ENCODE measurements around the gene GRAMD4. TPM values are rescaled to one million over a fixed set of nuclear protein-coding genes. Genes with fewer than 3 reads are reported as not detected.

Gene GRAMD4
- total RNA-seq, 1 donor from 2014 or later, result 87.1 TPM

DNA sequence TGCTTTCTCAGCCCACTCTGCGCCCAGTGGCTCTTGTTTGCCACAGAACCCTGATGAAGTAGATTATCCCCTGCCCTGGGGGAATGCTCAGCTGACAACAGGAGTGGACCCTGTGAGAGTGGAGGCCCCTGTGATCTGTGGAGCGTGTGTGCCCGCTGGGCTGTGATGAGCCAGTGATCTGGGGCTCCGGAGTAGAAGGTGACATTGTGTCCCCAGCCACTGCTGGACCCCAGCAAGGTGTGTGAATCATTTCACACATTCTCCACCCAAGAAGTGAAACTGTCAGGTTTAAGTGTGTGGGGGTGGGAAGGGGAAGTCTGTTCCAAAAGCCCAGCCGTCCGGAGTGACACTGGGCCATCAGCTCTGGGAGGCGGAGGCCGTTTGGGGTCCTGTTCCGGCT, 33.1 kb upstream of the GRAMD4 start:
- H3K36me3 Mint-ChIP-seq (ENCODE audit: low read depth), result peaks cover 2% of the 10 kb centered on the region
- no peak for DNase-seq (ENCODE audit: low spot score)
- H3K4me1 Mint-ChIP-seq (ENCODE audit: low read depth), result peaks cover 39% of the 10 kb centered on the region
- intact Hi-C loops (cut with micrococcal nuclease), result no loop called here
- H3K9me3 Mint-ChIP-seq, result no peaks in the 10 kb centered on the region
- peak overlapping the region; percentile 61 for H3K27ac Mint-ChIP-seq
- H3K4me3 Mint-ChIP-seq, result peak overlapping the region; percentile 74
- peaks cover 3% of the 10 kb centered on the region for H3K27me3 Mint-ChIP-seq (ENCODE audit: insufficient read depth)

DNA sequence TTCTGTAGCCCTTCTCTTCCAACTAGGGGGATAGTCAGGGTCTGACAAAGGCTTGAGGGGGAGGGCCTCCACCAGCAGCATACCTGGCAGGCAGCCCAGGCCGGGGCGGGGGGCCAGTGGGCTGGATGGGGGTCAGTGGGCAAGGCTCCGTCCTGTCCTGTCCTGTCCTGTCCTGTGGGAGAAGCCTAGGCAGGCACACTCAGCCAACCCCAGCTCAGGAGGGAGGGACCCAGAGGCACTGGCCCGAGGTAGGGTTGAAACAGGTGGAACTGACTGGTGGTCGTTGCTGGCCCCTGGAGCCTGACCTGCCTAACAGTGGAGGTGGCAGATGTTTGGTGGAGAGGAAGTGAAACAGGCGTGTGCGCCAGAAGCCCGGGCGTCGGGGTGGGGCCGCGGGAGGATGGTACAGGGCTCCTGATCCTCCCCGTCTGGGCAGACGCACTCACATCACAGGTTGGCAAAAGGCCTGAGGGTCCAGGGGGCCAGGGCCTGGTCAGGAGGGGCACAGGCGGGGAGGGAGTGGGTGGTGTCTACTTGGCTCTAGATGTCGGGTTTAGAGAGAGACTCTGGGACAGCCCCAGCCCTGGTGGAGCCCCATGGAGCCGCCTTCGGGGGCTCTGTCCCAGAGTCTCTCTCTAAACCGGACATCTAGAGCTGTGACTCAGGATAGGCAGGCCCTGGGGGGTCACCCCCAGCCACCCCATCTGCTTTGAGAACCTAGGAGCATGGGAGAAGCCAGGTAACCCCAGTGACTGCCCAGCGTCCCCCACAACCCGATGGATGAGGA, 32.5 kb upstream of the GRAMD4 start:
- Mint-ChIP-seq H3K9me3 (no peaks in the 10 kb centered on the region), H3K27ac (peak overlapping the region; percentile 61), H3K4me3 (peak overlapping the region; percentile 74), H3K27me3 (ENCODE audit: insufficient read depth) (peaks cover 3% of the 10 kb centered on the region), H3K36me3 (ENCODE audit: low read depth) (peaks cover 2% of the 10 kb centered on the region), H3K4me1 (ENCODE audit: low read depth) (peaks cover 40% of the 10 kb centered on the region)
- DNase-seq (ENCODE audit: low spot score), result no peak
- intact Hi-C loops (cut with micrococcal nuclease), result no loop called here

GRCh38 chr22:46588279-46589140, 31.7 kb upstream of the GRAMD4 start:
- no peak for DNase-seq (ENCODE audit: low spot score)
- Mint-ChIP-seq H3K4me1 (ENCODE audit: low read depth) (peaks cover 45% of the 10 kb centered on the region), H3K27ac (no peak overlapping the region), H3K4me3 (peak overlapping the region; percentile 67), H3K9me3 (no peaks in the 10 kb centered on the region), H3K27me3 (ENCODE audit: insufficient read depth) (peaks cover 3% of the 10 kb centered on the region), H3K36me3 (ENCODE audit: low read depth) (peaks cover 2% of the 10 kb centered on the region)
- intact Hi-C loops (cut with micrococcal nuclease), result no loop called here

DNA sequence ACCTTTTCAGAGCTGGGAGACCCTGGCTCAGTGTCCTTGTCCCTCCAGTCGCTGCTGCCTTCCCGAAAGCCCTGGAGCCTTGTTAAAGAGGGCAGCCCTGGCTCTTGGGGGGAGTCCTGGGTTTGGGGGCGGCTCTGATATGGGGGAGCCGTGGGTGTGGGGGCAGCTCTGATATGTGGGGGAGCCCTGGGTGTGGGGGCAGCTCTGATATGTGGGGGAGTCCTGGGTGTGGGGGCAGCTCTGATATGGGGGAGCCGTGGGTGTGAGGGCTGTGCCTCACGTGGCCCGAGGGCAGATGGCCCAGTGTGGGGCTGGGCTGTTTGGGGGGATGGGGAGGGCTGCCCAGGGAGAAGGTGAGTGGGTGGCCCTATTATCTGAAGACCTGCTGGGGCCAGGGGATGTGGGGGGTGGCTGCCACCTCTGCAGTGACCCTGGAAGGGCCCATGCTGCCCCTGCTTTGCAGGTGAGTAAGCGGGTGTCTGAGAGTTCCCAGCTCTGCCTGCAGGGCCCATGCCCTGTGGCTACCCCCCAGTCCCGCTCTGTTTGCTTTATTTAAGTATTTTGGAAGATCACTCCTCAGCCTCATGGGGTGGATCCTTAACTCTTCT, 30.9 kb upstream of the GRAMD4 start:
- Mint-ChIP-seq H3K27me3 (ENCODE audit: insufficient read depth) (peaks cover 3% of the 10 kb centered on the region), H3K4me3 (no peak overlapping the region), H3K9me3 (no peaks in the 10 kb centered on the region), H3K27ac (no peak overlapping the region), H3K4me1 (ENCODE audit: low read depth) (peaks cover 42% of the 10 kb centered on the region), H3K36me3 (ENCODE audit: low read depth) (peaks cover 2% of the 10 kb centered on the region)
- DNase-seq (ENCODE audit: low spot score), result no peak
- intact Hi-C loops (cut with micrococcal nuclease), result no loop called here

GRCh38 chr22:46589871-46590271, 30.3 kb upstream of the GRAMD4 start:
- intact Hi-C loops (cut with micrococcal nuclease), result no loop called here
- H3K36me3 Mint-ChIP-seq (ENCODE audit: low read depth), result peaks cover 2% of the 10 kb centered on the region
- H3K9me3 Mint-ChIP-seq, result no peaks in the 10 kb centered on the region
- no peak overlapping the region for H3K27ac Mint-ChIP-seq
- DNase-seq (ENCODE audit: low spot score), result no peak
- peaks cover 3% of the 10 kb centered on the region for H3K27me3 Mint-ChIP-seq (ENCODE audit: insufficient read depth)
- H3K4me3 Mint-ChIP-seq, result no peak overlapping the region
- peaks cover 40% of the 10 kb centered on the region for H3K4me1 Mint-ChIP-seq (ENCODE audit: low read depth)

DNA sequence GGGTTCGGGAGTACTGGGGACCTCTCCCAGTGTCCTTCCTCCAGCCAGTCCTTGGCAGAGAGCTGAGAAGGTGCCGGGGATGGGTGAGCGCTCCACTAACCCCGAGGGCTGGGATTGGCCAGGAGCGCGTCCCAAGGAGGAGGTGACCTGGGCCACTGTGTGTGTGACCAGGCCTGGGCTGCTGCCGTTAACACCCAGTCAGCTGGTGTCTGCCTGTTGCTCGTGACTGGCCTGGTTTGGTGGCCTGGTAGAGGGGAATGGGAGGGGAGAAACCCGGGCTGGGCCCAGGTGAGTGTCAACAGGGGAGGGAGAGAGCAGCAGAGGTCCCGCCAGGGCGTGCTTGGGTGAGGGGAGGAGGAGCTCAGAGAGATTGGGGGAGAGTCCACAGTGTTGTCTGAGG, 29.9 kb upstream of the GRAMD4 start:
- Mint-ChIP-seq H3K27me3 (ENCODE audit: insufficient read depth) (peaks cover 3% of the 10 kb centered on the region), H3K27ac (no peak overlapping the region), H3K36me3 (ENCODE audit: low read depth) (peaks cover 2% of the 10 kb centered on the region), H3K4me1 (ENCODE audit: low read depth) (peaks cover 40% of the 10 kb centered on the region), H3K4me3 (no peak overlapping the region), H3K9me3 (no peaks in the 10 kb centered on the region)
- no peak for DNase-seq (ENCODE audit: low spot score)
- intact Hi-C loops (cut with micrococcal nuclease), result no loop called here

DNA sequence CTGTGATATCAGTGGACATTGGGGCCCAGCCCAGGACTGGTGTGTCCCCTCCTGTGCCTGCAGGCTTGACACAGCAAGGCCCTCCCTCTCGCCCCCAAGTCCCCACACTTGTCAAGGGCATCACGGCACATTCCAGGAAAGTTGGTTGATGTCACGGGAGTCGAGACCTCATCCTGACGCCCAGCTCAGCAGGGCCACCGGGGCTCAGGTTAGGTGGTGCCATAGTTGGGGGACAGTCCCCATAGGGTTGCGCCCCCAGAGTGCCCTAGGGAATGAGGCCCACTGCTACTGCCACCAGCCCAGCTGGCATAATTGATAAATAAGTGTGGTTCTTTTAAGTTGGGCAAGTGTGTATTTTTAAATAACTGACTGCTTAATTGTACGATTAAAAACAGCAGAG, 28.3 kb upstream of the GRAMD4 start:
- H3K27ac Mint-ChIP-seq, result peak overlapping the region; percentile 81
- intact Hi-C loops (cut with micrococcal nuclease), result loop anchor here (1.0 kb wide), 3 partner anchors 12 to 82 kb away; no protein-coding TSS in a partner anchor

DNA sequence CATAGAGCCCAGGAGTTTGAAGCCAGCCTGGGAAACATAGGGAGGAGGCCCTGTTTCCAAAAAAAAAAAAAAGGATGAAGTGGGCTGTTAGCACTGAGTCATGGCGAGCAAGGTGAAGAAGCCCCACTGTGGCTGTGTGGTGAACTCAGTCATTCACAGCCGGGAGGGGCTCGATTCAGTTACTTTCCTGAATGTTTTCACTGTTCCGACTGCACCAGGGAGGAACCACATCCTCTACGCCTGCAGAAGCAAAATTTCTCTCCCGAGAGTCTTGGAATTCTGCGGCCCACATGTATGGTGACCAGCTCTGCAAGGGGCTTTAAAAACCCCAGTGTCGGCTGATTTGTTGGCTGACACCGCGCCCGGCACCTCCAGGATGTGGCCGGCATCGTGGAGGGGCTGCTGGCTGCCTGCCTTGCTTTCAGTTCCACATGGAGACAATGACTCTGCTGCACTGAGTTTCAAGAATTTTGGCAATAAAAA, 27.8 kb upstream of the GRAMD4 start:
- DNase-seq (ENCODE audit: low spot score), result peak; percentile 55
- Mint-ChIP-seq H3K4me3 (peak overlapping the region; percentile 78), H3K9me3 (no peaks in the 10 kb centered on the region), H3K27me3 (ENCODE audit: insufficient read depth) (no peaks in the 10 kb centered on the region), H3K4me1 (ENCODE audit: low read depth) (peaks cover 24% of the 10 kb centered on the region), H3K36me3 (ENCODE audit: low read depth) (peaks cover 2% of the 10 kb centered on the region), H3K27ac (peak overlapping the region; percentile 81)
- intact Hi-C loops (cut with micrococcal nuclease), result loop anchor here (1.0 kb wide), 3 partner anchors 12 to 82 kb away; no protein-coding TSS in a partner anchor

More for the DNA sequence above, 28.3 kb upstream of the GRAMD4 start:
- Mint-ChIP-seq H3K36me3 (ENCODE audit: low read depth) (peaks cover 2% of the 10 kb centered on the region), H3K4me3 (peak overlapping the region; percentile 78), H3K27me3 (ENCODE audit: insufficient read depth) (no peaks in the 10 kb centered on the region), H3K4me1 (ENCODE audit: low read depth) (peaks cover 29% of the 10 kb centered on the region), H3K9me3 (no peaks in the 10 kb centered on the region)
- no peak for DNase-seq (ENCODE audit: low spot score)

GRCh38 chr22:46593211-46593681, 26.9 kb upstream of the GRAMD4 start:
- no peak for DNase-seq (ENCODE audit: low spot score)
- Mint-ChIP-seq H3K4me3 (peak overlapping the region; percentile 78), H3K36me3 (ENCODE audit: low read depth) (peaks cover 2% of the 10 kb centered on the region), H3K27me3 (ENCODE audit: insufficient read depth) (no peaks in the 10 kb centered on the region), H3K4me1 (ENCODE audit: low read depth) (peaks cover 23% of the 10 kb centered on the region), H3K9me3 (no peaks in the 10 kb centered on the region), H3K27ac (peak overlapping the region; percentile 81)
- intact Hi-C loops (cut with micrococcal nuclease), result no loop called here

DNA sequence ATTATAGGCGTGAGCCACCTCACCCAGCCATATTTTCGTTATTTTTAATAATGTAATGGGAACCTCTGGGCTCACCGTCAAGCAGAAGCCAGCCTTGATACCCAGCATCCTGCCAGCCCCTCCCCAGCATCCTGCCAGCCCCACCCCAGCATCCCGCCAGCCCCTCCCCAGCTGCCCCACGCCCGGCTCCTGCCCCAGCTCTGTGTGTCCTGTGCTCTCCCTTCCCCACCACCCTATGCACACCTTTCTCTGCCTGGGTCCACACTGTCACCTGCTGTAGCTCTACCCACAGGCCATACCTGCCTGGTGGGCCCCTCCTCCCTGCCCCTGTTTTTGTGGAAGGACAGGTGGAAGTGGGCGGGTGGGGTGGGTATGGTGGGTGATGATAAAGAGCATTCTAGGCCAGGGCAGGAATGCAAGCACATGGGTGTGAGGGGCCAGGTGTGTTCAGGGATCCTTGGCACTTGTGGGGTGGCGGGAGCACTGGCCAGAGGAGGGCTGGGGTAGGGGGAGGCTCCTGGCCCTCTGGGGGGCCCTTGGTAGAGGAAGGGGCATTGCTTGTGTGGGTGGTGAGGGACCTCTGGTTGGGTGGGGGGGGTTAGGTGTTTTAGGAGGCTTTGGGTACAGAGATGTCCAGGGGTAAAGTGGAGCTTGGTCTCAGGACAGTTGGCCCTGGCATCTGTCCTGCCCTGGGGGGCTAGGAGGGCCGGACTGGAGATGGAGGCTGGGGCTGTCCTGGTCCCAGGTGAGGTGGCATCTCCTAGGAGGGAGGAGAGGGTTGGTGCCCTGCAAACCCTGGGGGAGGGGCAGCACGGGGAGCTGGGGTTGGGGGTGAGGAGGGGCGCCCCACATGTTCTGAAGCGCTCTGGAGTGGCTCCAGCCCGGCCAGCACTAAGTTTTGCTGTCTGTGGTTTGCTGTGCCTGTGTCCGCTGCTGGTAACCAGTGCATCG, 25.9 kb upstream of the GRAMD4 start:
- Mint-ChIP-seq H3K36me3 (ENCODE audit: low read depth) (peaks cover 2% of the 10 kb centered on the region), H3K9me3 (no peaks in the 10 kb centered on the region), H3K4me1 (ENCODE audit: low read depth) (peaks cover 28% of the 10 kb centered on the region), H3K4me3 (no peak overlapping the region), H3K27me3 (ENCODE audit: insufficient read depth) (no peaks in the 10 kb centered on the region), H3K27ac (no peak overlapping the region)
- DNase-seq (ENCODE audit: low spot score), result no peak
- intact Hi-C loops (cut with micrococcal nuclease), result no loop called here

- no peak for DNase-seq (ENCODE audit: low spot score)
- Mint-ChIP-seq H3K27me3 (ENCODE audit: insufficient read depth) (no peaks in the 10 kb centered on the region), H3K27ac (no peak overlapping the region), H3K4me3 (no peak overlapping the region), H3K36me3 (ENCODE audit: low read depth) (peaks cover 2% of the 10 kb centered on the region), H3K4me1 (ENCODE audit: low read depth) (peaks cover 28% of the 10 kb centered on the region), H3K9me3 (no peaks in the 10 kb centered on the region)
- intact Hi-C loops (cut with micrococcal nuclease), result no loop called here
Observed at GRCh38 chr22:46594947-46595298, 25.3 kb upstream of the GRAMD4 start.

DNA sequence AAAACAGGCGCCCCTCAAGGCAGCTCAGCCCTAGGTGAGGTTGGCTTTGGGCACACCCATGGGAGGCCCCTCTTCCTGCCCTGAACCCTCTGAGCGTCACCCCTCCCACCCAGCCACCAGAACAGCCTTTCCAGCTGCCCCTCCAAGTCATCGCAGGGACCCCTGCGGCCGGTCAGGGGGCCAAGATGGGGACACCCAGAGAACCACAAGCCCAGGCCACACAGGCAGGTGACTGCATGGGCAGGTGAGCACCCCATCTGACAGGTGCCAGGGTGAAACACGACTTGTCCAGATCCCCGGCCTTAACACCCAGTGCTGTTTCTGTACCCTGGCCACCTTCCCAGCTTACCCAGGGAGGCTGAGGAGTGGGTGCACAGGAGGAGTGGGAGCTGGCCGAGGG, 24.6 kb upstream of the GRAMD4 start:
- Mint-ChIP-seq H3K27ac (no peak overlapping the region), H3K4me1 (ENCODE audit: low read depth) (peaks cover 23% of the 10 kb centered on the region), H3K4me3 (no peak overlapping the region), H3K27me3 (ENCODE audit: insufficient read depth) (no peaks in the 10 kb centered on the region), H3K36me3 (ENCODE audit: low read depth) (no peaks in the 10 kb centered on the region), H3K9me3 (no peaks in the 10 kb centered on the region)
- no peak for DNase-seq (ENCODE audit: low spot score)
- intact Hi-C loops (cut with micrococcal nuclease), result no loop called here
